Urothelium cell line (cell line): ENCODE measurements around the gene ABCB8.

Experiments used
- DNase-seq: peaks from one replicate; pipeline ENCODE4 v3.0.0; 2011; ENCODE audit warnings: low spot score, mixed read lengths
- FAIRE-seq: peaks from 2 replicates; lab custom pipeline; 2011; peaks lifted over from hg19 to GRCh38; lab: Jason Lieb, UNC

Gene ABCB8

GRCh38 chr7:151083071-151083823, 55.0 kb downstream of the ABCB8 start, which contains the start of gene TMUB1:
TSS of gene TMUB1 (minus strand) at chr7:151083493. CDS start at chr7:151082563, 930 bp downstream.
- FAIRE-seq (no peak), DNase-seq (no peak)

GRCh38 chr7:151083824-151084160, 55.5 kb downstream of the ABCB8 start:
- FAIRE-seq (no peak), DNase-seq (no peak)

GRCh38 chr7:151085329-151085690, 57.1 kb downstream of the ABCB8 start:
- no peak for FAIRE-seq
- DNase-seq: no peak

DNA sequence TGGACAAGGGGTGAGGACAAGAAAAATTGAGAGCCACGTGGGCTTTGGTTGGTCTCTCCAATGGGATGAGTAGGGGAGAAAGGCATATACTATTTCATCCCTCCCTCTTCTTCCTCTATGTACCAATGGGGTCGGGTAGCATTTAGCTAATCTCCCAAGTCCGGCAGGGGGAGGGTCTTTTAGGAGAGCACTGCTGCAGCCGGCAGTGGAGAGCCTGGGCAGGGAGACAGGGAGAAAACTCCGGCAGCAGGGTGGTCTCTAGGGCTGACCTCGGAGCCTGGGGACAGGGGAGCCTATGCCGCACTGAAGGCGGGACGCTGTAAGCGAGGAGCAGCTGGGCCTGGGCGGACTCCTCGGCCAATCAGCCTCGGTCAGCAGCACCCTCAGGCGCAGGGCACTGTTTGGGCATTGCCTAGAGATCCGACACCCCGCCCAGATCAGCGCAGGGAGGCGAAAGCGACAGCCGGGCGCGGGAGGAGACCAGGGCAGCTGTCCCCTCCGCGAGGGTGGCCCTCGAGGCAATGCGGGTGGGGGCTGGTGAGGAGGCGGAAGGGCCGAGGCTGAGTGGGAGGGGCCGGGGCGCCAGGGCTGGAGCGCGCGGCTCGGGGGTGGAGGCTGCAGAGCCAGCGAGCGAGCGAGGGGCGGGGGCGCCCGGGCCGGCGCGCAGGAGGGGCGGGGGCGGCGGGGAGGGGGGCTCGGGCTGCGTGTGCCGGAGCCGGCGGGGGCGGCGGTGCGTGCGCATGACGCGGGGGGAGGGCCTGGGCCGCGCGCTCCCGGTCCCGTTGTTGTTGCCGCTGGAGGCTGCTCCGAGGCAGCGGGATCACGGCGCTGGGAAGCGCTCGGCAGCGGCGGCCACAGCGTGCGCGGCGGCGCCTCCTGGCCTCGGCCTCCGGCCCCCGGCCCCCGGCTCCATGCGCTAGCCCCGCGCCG, 57.7 kb downstream of the ABCB8 start, which contains the start of gene AGAP3:
Gene AGAP3, plus strand, starts transcription at position 785 of the 930 bp plus-strand sequence. CDS start 267 bp downstream, outside the sequence.
- no peak for FAIRE-seq
- DNase-seq: peak; percentile 65

GRCh38 chr7:151086802-151087244, 58.6 kb downstream of the ABCB8 start:
- FAIRE-seq (no peak), DNase-seq (no peak)

DNA sequence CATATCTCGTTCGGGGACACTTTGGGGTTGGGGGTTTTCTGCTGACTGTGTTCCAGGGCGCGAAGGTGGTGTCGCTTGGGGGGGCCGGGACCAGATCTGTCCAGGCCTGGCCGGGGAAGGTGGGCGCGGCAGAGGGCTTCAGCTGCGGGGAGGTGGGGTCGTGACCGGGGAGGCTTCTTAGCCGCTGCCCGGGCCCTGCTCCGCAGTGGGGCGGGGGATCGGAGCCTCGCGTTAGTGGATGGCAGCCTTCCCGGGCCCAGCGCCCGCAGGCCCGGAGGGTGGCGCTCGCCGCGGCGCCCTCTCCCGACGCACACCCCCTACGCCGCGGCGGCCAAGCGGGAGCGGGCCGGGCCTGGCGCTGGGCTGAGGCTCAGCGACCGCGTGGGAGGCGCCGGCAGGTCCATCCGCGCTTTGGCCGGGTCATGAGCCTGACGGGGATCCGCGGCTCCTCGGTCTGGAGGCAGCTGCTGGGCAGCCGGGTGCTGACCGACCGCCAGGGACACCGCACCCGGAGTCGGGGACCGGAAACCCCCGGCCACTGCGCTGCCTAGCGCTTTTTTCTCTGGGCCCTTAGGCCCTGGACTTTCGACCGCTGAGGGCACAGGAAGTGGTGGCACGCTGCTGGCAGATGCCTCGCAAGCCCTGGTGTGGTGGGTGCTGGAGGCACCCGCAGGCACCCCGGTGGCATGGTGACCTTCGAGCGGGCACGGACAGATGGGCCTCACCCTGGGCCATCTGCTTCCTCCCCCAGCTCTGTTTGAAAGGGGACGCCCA, 59.2 kb downstream of the ABCB8 start:
- no peak for FAIRE-seq

DNA sequence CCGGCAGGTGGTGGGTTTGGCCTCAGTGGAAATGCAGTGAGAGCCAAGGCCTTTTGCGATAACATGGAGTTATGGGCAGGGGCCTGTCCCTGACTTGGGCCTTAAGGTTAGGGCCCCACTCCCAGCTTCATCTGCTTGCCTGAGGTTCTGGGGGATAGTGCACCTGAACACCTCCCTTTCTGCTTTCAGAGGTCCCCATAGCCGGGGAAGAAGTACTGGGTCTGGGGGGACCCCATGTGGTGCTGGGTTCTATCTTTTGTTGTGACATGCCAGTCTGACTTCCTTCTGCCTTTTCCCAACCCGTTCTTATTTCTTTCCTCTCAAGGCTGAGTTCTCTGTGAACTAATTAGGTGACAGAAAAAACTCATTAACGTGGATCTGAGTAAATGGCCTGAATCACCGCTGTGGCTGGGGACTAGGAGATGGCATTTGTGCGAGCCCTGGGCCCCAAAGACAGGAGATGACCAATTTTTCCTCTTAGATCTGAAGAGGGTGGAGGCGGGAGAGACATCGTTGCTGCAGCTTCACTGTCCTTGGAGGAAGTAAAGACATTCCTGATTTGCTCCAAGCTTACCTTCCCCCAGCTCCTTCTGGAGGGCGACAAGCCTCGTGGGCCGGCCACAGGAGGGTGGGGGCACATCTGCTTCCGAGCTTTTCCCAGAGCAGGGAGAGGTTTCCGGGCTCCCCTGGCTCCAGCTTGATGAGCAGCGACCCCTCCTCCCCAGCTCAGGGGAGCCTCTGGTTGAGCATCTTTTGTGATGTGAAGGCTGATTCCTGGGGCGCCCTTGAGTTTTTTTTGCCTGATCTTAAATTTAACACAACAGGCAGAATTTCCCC, 60.0 kb downstream of the ABCB8 start:
- no peak for DNase-seq

More for the DNA sequence above, 59.2 kb downstream of the ABCB8 start:
- DNase-seq: no peak

GRCh38 chr7:151088856-151089699, 60.8 kb downstream of the ABCB8 start:
- FAIRE-seq (no peak), DNase-seq (no peak)

More for the DNA sequence above, 60.0 kb downstream of the ABCB8 start:
- no peak for FAIRE-seq

DNA sequence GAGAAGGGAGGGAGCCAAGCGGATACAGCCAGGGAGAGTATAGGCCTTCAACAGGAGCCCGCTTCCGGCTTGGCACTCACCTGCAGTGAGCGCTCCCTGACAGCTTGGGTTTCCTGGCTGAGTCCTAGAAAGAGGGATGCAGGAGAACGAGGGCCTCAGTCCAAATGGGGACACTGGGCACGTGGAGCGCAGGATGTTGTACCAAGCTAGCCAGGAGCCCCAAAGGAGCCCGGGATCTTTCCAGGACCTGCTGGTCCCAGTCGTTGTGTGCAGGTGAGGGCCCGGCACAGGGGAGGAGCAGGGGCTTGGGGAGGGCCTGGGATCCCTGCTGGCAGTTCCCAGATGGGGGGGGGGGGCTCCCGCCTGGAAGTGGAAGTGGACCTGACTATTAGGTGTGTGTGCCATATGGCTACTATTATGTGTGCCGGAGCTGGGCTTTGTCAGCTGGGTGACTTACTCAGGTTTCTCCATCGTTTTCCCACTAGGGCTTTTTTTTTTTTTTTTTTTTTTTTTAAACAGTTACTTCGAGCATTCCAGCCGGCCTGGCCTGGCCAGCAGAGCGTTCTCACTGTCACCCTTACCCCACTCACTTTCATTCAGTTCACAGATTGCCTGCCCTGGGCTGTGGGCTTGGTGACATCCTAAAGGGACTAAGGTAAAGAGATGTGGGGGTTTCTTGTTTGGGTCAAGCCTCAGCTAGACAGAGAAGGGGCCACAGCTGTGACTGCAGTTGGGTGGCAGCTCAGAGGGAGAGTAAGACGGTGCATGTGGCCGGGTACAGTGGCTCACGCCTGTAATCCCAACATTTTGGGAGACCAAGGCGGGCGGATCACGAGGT, 61.9 kb downstream of the ABCB8 start:
- FAIRE-seq: no peak
- DNase-seq: no peak

- DNase-seq (no peak), FAIRE-seq (no peak)
Observed at GRCh38 chr7:151091003-151091402, 62.8 kb downstream of the ABCB8 start.

DNA sequence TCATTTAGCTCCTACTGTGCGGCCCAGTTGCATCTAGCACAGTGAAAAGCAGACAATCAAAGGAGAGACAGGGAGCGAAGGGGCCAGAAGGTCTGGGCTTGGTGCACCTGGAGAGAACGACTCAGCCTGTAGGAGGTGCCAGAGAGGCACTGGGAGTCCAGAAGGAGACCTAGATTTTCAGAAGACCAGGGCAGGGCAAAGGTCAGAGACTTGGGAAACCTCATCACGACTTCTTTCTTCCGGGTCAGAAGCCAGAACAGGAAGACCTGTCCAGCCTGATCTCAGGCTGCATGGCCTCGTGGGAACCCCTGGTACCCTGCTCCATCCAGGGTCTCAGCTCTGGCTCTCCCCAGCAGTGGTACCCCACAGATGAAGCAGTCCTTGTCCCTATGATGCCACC, 63.2 kb downstream of the ABCB8 start:
- FAIRE-seq (no peak), DNase-seq (no peak)

DNA sequence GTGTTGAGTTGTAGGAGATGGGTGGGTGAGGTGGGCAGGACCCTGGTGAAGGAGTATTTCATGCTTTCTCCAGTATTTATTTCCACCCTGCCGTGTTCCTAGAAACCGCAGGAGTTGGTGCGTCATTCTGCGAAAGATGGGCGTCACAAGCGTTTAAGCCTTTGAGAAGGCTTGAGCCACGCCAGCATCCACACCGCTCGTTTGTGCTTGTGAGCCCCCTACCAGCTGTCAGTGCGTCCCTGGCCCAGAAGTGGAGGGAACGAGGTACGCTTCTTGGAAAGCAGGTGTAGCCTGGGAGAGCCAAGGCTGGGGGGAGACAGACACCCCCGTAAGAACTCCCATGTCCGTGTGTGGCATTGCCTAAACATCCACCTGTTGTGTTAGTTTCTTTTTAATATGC, 63.7 kb downstream of the ABCB8 start:
- FAIRE-seq (no peak), DNase-seq (no peak)

- DNase-seq: no peak
- FAIRE-seq: no peak
Observed at GRCh38 chr7:151093748-151094147, 65.5 kb downstream of the ABCB8 start.

DNA sequence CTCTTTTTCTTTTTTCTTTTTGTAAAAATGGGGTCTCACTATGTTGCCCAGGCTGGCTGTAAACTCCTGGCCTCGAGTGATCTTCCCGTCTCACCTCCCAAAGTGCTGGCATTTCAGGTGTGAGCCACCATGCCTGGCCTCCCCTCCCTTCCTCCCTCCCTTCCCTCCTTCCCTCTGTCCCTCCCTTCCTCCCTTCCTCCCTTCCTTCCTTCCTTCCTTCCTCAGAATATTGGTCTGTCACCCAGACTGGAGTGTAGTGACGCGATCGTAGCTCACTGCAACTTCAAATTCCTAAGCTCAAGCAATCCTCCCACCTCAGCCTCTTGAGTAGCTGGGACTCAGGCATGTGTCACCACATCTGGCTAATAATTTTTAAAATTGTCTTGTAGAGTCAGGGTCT, 66.4 kb downstream of the ABCB8 start:
- FAIRE-seq (no peak), DNase-seq (no peak)

DNA sequence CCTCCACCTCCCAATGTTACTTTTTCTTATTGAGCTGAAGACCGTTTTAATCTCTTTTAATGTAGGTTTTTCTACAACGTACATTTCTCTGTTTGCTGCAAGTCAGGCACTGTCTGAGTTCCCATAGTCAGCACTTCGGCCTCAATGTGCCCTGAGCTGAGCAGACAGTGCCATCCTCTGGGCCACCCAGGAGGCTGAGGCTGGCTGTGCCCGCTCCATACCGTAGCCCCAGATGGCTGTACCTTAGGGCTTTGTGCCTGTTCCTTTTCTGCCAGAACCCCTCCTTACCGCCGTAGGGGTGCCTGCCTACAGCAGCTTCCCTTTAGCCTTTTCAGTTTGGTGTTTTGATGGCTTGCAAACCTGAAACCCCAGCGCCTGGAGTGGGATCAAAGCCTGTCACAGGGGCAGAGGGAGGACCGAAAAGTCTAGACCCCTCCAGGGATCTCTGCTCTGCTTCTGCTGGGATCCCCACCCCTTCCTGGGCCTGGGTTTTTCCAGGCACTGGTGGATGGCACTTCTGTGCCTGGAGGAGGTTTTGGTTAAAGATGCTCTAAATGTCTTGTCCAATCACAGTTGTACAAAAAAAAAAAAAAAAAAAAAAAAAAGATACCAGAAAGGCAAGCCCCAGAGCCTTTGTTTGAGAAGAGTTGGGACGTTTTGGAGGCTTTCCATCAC, 67.0 kb downstream of the ABCB8 start:
- FAIRE-seq (no peak), DNase-seq (no peak)

DNA sequence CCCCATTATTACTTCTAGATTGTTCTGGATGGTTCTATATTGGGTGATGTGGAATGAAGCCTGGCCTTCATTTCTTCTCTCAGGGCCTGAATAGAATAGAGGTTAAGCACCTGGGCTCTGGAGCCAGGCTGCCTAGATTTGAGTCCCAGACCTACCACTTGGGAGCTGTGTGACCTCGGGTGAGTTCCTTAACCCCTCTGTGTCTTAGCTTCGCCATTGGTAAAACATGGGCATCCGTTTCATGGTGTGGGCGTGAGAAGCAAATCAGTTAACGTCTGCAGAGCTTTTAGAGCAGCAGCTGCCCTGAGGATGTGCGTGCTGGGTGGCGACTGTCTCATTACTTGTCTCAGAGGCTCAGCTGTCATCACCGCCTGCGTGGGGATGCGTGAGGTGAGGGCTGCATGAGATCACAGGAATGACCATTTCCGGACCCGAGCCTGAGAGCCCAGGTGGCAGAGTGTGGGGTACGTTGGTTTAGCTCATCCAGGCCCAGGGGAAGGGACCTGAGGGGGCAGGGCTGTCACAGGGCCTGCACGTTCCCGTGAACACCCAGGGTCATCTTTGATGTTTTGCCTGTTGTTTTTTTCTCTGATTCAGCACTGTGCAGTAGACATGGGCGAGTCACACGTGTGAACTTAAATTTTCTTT, 67.7 kb downstream of the ABCB8 start:
- no peak for FAIRE-seq

More for the DNA sequence above, 67.7 kb downstream of the ABCB8 start:
- no peak for DNase-seq
